NCI-H2227 treated with DMSO at 0.1 percent for 48 hours (cell line): ENCODE results near the gene NUP58.

Experiments used
- DNase-seq: peaks from one replicate; lab custom pipeline; 2025; lab: John Stamatoyannopoulos, UW

NUP58 gene

DNA sequence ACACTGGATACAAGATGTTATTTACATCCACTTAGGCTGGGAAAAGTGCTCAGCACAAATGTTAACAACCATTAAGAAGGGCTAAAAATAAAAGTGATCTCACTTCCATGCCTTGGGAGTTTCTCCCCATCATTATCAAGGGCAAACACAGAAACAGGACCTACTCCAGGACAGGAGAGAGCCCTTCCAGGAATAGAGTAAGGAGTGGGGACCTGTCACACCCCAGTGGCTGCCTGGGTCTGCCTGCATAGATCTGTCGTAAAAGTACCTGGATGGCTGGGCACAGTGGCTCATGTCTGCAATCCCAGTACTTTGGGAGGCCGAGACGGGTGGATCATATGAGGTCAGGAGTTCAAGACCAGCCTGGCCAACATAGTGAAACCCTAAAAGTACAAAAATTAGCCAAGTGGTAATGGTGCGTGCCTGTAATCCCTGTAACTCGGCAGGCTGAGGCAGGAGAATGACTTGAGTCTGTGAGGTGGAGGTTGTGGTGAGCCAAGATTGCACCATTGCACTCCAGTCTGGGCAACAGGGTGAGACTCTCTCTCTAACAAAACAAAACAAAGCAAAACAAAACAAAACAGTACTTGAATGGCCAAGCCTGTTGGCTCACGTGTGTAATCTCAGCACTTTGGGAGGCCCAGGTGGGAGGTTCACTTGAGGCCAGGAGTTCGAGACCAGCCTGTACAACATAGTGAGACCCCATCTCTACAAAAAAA, 76.0 kb downstream of the NUP58 start:
- DNase-seq, result peak; percentile 10

DNA sequence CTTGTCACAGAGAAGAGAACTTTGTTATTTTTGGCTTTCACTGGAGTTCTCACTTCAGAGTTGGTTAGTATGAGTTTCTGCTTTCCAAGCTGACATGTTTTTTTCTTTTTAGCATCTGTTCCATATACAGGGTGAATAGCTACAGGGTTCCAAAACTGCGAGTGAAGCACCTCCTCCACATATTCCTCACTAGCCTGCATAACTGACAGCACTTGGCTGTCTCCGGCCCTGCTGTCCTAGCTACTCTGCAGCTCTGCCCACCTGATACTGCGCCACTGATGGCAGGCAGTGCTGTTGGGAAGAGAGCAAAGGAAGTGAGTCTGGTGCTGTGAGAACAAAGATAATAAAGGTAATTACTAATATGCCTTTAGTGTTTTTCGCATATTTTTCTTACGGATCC, 77.1 kb downstream of the NUP58 start:
- DNase-seq, result no peak

DNA sequence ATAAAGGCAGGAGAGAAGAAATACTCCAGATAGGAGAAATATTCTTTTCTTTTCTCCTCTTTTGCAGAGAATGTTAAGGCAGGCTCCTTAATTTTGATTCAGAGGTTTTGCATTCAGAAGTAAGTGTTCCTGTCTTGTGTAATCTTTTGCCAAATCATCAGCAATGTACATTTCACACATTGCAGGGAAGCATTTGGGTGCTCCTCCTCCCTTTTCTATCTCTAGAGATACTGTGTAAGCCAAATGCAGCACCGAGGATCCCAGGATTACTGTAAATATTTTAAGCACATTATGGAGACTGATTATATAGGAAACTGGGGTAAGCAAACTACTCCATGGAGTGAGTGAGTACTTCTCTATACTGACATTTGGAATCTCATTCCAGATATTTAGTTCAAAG, 77.6 kb downstream of the NUP58 start:
- DNase-seq, result no peak

DNA sequence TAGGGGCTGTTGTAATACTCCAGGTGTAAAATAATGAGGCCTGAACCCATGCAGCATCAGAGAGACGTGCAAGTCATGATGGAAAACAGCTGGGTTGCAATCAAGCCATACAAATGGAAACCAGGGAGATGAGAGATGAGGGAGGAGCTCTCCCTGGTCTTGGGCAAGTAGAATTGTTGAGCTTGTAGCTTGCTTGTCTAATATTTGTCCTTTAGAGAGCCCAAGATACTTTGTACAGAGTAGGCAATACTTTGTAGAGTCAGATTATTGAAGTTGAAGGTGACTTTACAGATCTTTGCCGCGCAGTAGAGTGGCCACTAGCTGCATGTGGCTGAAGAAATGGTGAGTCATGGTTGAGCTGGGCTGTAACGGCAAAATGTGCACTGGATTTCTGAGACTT, 78.7 kb downstream of the NUP58 start:
- DNase-seq, result no peak

DNA sequence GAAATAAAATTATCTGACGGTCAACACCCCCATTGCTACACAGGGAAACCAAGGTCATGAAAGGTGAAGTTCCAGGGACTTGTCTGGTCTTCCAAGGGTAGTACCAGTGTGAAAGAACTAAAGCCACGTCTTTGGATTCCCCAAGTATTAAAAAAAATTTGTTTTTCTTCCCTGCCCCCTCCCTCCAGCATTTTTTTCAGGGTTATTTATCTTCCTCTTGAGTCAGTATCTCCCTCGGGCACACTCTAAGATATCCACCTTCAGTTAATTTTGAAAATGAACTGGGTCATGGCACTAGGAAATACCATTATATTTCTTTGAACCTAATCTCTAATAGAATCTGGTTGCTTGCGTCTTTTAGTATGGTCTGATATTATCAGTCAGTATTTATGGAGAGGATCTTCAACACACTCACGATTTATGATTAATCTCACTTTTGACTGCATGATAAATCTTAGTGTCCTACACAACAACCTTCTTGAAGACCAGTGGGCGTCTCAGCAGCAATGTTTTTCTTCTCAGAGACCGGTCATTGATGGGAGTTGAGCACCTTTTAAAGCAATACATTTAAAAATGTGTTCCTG, 79.4 kb downstream of the NUP58 start:
- no peak for DNase-seq

DNA sequence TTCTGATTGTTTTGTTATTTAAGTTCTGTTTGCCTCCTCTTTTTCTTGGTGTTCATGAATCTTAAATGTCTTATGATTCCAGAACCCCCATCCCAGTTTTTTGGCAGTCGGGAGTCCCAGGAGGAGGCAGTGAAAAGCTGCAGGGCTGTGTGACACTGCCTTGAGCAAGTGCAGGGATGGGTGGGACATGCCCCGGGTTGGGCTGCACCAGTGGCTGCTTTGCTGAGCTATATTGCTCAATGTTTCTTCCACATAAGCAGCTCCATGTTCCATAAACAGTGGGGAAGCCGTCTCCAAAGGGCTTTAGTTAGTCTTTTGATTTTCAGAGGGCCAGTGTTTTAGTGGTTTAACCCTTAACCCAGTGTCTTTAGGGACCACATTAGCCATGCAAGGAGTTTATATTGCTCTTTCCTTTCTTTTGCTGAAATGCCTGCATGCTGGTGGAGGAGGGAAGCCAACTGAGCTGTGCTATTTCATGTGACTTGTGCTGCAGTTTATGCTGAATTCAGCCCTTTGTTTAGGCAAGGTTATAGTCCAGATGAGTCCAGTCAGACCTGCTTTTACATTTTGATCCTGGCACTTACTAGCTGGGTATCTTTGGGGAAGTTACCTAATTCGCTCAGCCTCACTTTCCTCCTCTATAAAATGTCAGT, 83.5 kb downstream of the NUP58 start:
- DNase-seq, result no peak

DNA sequence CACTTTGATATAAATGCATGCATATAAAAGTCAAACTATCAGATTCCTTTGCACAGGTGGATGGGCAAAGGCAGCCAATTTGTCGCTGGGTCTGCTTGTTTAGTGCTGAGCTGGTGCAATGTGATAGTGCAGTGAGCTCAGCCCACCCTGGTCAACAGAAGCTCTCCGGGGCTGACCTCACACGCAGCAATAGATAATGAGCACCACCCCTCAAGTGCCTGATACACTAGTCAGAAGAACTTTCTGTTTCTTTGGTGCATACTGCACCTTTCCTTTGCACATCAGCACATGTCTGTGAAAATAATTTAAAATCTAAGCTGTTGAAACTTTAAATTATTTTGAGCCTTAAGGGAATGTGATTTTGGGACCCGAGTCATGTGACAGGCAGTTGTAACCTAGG, 90.5 kb downstream of the NUP58 start:
- no peak for DNase-seq
